ENCODE results near the gene RASSF3.
"Not testable (repeated sequence)": the region's sequence is repeated elsewhere in the genome, so short reads cannot be mapped to it uniquely, and the experiment has no call there.

RASSF3 gene

DNA sequence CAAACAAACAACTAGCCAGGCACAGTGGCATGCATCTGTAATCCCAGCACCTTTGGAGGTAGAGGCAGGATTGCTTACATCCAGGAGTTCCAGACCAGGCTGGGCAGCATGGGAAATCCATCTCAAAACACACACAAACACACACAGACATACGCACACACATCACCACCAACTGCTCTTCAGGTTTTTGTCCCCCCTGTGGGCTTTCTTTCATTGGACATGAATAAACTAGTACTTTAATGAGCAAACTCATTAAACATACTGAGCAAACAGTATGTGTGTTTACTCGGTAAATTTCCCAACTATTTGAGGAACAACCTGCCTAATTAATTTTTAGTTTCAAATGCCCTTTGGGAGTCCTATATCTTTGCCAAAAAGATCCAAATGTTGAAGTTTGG, 10.1 kb upstream of the RASSF3 start:
- DNase-seq, result no peak

DNA sequence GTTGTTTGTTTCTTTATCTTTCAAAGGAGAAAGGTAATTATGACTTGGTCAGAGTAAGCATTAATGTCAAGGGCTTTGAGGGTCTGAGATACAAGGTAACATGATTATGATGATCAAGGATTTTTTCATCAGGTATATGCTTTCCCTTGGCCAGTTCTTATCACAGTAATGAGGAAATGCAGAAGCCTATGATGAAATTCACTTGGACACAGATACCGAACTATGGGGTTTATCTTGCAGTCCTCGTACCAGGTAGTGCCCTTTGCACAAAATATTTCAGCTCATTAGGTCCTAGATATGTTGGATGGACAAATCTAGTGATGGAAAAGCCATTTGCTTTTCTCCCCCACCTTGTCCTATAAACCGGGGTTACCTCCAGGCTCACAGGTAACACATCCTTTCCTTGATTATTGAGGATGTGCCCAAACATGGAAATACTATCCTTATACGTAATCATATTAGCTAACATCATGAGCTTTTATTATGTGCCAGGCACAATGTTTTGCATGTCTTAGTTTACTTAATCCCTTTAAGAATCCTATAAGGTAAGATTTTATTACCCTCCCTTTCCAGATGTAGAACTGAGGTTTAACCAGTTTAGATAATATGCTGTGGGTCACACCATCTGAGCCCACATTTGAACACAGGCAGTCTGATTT, 7.0 kb upstream of the RASSF3 start:
- DNase-seq, result no peak

- DNase-seq, result peak; percentile 41
Measured at GRCh38 chr12:64608901-64609535, 1.3 kb upstream of the RASSF3 start.

DNA sequence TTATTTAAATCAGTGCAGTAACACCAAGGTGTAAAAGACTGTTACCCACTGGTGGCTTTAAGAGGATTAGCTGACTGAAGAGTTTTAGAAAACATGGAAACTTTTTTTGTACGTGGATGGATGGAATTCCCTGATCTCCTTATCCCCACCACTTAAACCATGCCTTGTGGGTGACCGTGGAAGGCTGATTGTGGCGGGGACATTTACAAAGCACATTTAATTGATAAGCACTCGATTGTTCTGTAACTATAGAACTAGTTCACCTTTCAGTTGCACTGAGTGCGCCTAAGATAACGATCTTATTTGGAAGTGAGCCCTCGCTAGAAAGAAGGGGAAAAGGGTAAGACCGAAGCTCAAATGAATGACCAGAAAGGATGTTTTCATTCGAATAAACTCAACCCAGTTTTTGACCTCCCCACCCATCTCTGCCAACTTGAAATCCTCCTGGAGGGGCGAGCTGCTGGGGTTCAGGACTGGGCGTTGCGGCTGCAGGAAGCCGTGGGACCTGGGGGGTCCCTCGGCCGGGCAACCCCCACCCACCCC, 688 bp upstream of the RASSF3 start:
- DNase-seq, result no peak

- DNase-seq, result peak; percentile 62
Measured at GRCh38 chr12:64610660-64611340, 505 bp downstream of the RASSF3 start.

DNA sequence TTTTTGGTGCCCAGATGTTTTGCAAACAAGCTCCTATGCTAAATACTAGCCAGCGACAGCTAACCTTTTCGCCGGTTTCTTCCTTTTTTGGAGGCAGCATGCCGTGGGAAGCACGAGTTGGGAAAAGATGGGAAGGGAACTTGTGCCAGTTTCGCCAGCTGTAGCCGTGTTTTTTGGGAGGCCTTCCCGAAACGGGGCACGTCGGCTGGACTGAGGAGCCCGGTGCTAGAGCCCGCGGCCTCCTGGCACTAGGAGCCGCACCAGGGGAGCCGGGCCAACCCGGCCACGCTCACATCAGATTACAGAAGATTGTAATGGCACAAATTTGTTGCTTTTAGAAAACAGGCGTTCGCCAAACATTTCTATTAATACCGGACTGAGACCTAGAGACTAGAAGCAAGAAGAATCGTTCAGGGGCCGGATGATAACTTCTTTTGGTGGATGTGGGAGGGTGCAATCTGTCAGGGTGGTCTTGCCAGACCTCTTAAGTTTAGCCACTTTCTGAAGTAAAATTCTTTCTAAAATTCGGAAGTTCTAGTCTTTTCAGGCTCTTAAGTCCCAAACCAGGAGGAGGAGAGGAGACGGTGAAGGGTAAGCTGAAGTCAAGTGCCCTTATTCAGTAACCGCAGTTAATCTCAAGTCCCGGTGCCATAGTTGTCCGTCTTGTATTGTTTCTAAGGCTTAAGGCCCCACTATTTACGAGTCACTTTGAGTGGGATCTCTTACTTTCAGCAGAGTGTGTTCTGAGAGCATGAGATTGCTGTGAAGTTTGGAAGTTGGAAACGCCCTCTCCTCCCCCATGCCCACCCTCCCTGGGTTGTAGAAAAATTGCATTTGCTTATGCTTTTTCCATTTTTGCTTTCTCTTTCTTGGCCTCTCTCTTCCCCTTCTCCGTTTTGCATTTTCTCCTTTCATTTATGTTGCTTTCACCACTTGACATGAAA, 1.3 kb downstream of the RASSF3 start:
- DNase-seq, result no peak

GRCh38 chr12:64612843-64613242, 2.5 kb downstream of the RASSF3 start:
- DNase-seq, result no peak

- not testable (repeated sequence) for DNase-seq
Measured at GRCh38 chr12:64613775-64614398, 3.6 kb downstream of the RASSF3 start.

- no peak for DNase-seq
Measured at GRCh38 chr12:64616201-64616600, 5.9 kb downstream of the RASSF3 start.

GRCh38 chr12:64618953-64619590, 8.8 kb downstream of the RASSF3 start:
- no peak for DNase-seq

- no peak for DNase-seq
Measured at GRCh38 chr12:64621257-64621942, 11.1 kb downstream of the RASSF3 start.

DNA sequence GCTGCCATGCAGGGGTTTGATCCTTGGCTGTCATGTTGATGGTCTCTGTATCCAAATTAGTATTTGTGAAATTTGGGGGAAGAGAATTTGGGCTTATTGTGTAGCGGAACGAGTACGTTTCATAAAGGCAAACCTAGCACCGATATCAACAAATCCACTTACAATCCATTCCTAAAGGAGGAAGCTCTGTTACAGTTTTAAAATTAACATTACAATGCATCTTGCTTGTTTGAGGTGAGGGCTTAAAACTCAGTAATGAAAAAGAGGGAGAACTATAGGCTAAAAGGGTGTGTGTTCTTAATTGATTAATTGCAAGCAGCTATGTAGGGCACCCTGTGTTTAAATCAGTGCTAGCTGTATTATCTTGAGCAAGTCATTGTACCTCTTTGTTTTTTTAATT, 13.7 kb downstream of the RASSF3 start:
- no peak for DNase-seq

GRCh38 chr12:64625243-64626077, 15.2 kb downstream of the RASSF3 start:
- peak; percentile 33 for DNase-seq

- not testable (repeated sequence) for DNase-seq
Measured at GRCh38 chr12:64626588-64626987, 16.3 kb downstream of the RASSF3 start.

DNA sequence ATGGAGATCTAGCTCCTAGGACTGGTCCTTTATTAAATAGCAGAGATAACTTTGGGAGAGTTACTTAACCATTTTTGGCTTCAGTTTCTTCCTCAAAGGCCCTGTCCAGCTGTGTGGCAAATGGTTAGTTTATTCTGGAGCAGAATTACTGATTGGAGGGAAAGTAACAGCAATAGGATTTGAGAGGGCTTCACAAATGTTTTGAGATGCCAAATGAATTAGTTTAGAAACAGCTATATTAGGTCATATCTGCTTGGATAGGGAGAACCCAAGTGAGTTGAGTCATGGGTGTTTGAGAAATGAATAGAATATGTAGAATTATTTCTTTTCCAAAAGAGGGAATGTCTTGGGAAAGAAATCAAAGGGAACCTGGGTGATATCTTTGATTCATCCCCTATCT, 17.5 kb downstream of the RASSF3 start:
- no peak for DNase-seq

DNA sequence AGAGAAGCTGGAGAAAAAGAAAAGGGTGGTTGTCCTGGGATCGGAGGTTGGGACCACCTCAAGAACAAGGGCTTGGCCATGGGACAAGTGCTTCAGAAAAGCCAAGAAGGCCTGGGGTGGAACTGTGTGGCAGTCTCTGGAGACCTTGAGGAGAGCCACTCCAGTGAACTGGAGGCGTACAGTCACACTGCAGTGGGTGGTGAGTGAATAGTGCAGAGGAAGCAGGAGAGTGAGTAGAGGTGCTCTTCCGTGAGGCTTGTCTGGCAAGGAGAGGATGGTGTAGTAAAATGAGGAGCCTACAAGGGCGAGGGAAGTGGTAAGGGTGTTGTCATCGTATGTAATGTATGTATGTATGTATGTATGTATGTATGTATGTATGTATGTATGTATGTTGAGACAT, 20.9 kb downstream of the RASSF3 start:
- DNase-seq, result peak; percentile 22

DNA sequence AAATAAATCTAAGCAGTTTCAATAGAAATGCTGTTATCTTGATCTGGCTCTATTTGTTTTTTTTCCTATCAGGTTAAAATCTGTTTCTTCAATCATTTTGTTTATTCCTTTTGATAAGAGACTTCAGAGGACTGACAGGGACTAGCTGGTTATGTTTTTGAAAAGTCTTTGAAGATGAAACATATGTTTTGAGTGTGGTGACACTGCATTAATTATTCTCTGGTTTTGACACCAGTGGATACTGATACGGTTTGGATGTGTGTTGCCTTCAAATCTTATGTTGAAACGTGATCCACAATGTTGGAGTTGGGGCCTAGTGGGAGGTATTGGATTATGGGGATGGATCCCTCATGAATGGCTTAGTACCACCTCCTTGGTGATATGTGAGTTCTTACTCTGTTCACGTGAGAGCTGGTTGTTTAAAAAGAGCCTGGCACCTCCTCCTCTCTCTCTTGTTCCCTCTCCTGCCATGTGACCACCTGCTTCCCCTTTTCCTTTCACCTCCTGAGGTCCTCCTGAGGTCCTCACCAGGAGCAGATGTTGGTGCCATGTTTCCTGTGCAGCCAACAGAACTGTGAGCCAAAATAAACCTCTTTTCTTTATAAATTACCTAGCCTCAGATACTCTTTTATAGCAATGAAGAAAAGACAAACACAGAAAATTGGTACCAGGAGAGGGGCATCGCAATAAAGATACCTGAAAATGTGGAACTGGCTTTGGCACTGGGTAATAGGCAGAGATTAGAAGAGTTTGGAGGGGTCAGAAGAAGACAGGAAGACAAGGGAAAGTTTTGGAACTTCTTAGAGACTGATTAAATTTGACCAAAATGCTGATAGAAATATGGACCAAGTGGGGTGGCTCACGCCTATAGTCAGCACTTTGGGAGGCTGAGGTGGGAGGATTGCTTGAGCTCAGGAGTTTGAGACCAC, 23.0 kb downstream of the RASSF3 start:
- DNase-seq, result no peak

GRCh38 chr12:64633940-64634337, 23.6 kb downstream of the RASSF3 start:
- DNase-seq, result no peak

DNA sequence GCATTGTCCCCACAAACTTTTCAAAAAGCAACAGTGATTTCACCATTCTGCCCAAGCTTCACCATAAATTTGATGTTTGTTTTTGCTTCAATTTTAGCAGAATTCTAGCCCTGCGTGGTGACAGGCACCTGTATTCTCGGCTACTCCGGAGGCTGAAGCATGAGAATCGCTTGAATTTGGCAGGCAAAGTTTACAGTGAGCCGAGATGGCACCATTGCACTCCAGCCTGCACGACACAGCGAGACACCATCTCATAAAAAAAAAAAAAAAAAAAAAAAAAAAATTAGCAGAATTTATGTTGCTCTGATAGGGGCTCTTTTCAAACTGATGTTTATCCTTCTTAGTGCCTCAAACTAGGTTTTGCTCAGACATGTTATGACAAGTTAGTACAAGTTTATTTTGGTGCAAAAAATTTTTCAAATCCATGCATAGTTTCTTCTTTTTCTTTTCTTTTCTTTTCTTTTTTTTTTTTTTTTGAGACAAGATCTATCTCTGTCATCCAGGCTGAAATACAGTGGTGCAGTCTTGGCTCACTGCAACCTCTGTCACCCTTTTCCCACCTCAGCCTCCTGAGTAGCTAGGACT, 24.3 kb downstream of the RASSF3 start:
- DNase-seq, result no peak

All from stimulated activated CD4-positive, alpha-beta T cell treated with anti-CD3 and anti-CD28 coated beads, Interleukin-1b, Interleukin-23, amount 100 ng/mL, for 48 hours (primary cell).